ENCODE measurements around the gene TMEM272. TPM values are rescaled to one million over a fixed set of nuclear protein-coding genes. Genes with fewer than 3 reads are reported as not detected.

The TMEM272 gene
- total and polyA plus RNA-seq, 2 of the 4 experiments (the other 2 are of a cell fraction), result not detected

DNA sequence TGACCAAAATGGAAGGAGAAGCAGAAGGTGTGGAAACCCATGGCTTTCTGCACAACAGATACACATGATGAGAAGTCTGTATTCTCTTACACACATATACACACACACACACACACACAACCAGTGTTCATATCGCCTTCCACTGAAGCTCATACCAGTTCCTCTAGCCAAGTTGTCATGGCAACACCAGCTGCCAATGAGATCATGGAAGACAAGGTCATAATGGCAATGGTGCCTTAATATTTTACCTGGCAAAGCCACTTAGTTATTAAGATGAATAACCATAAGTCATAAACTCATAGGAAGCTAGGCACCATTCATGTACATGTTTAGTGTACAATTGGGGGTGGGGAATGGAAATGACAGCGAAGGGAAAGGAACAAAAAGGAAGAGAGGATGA, 38.4 kb downstream of the TMEM272 start:
- Histone ChIP-seq H3K9me1 (ENCODE audit: insufficient read depth, low read length) (peaks cover 4% of the 10 kb centered on the region; the same call in 1 of the 2 replicates), H2AK9ac (replicated peaks; ENCODE audit: low read depth, low read length, poor library complexity) (no peak overlapping the region), H3K9me3 (ENCODE audit: control insufficient read depth, insufficient read depth, low read length) (no peaks in the 10 kb centered on the region), H3K56ac (ENCODE audit: extremely low read depth, insufficient read depth, low read length) (no peak overlapping the region), H2BK120ac (ENCODE audit: low read depth, low read length) (no peak overlapping the region), H4K91ac (ENCODE audit: insufficient read depth, low read depth, low read length) (no peak overlapping the region), H4K20me1 (ENCODE audit: insufficient read depth, low read length) (no peaks in the 10 kb centered on the region), H3K9ac (ENCODE audit: low read depth, low read length) (no peak overlapping the region), H3K4me3 (ENCODE audit: insufficient read depth, low read depth, low read length) (no peak overlapping the region), H2AK5ac (ENCODE audit: low read depth, low read length) (no peak overlapping the region), H2BK5ac (ENCODE audit: low read depth, low read length, poor library complexity, severe bottlenecking) (no peak overlapping the region), H3K14ac (replicated peaks; ENCODE audit: low read depth, low read length) (no peak overlapping the region), H2BK20ac (ENCODE audit: low read depth, low read length) (no peak overlapping the region), H2AFZ (replicated peaks; ENCODE audit: low read length, poor library complexity) (no peak overlapping the region), H3K4ac (ENCODE audit: low read depth, low read length) (no peak overlapping the region), H3K4me1 (ENCODE audit: control insufficient read depth, insufficient read depth, low read length) (peaks cover 4% of the 10 kb centered on the region), H4K8ac (ENCODE audit: low read depth in 2 of 2, low read length in 2 of 2) (no peak overlapping the region), H3K79me1 (ENCODE audit: low read depth in 1 of 2, low read length in 2 of 2) (peaks cover 0 to 9% of the 10 kb centered on the region in 2 experiments; a peak in 1 of 4 replicates), H2BK15ac (ENCODE audit: low read depth, low read length) (no peak overlapping the region), H3K18ac (ENCODE audit: low read depth, low read length) (no peak overlapping the region), H3K27ac (ENCODE audit: insufficient read depth, low read length) (no peak overlapping the region), H3K4me2 (ENCODE audit: low read depth, low read length) (no peak overlapping the region), H3K27me3 (ENCODE audit: control insufficient read depth, insufficient read depth, low read length) (no peaks in the 10 kb centered on the region), H3K23ac (ENCODE audit: low read depth, low read length) (no peak overlapping the region), H3K36me3 (ENCODE audit: control insufficient read depth, insufficient read depth, low read length) (no peaks in the 10 kb centered on the region), H4K5ac (ENCODE audit: low read depth, low read length) (no peak overlapping the region)
- no peak for ATAC-seq (ENCODE audit: low read depth)
- WGBS, 2 experiments (ENCODE audit: extremely low coverage in 2 of 2, insufficient read length in 1 of 2), result no CpG with 5 or more reads among the region's 2 CpGs
- TF ChIP-seq CHD1 (IDR thresholded peaks at IDR 0.05; ENCODE audit: low read depth, low read length) (no peak), NFE2L2 (IDR thresholded peaks at IDR 0.05; ENCODE audit: low read depth, low read length) (no peak), MAZ (IDR thresholded peaks at IDR 0.05; ENCODE audit: borderline replicate concordance, low read depth, low read length) (no peak), RCOR1 (IDR thresholded peaks at IDR 0.05; ENCODE audit: insufficient replicate concordance, low read length) (no peak), BHLHE40 (IDR thresholded peaks at IDR 0.05; ENCODE audit: low read depth, low read length) (no peak), RAD21 (IDR thresholded peaks at IDR 0.05; ENCODE audit: low read length) (no peak), RFX5 (IDR thresholded peaks at IDR 0.05; ENCODE audit: low read depth, low read length) (no peak), MXI1 (IDR thresholded peaks at IDR 0.05; ENCODE audit: borderline replicate concordance, low read depth, low read length) (no peak), MAFK (IDR thresholded peaks at IDR 0.05; ENCODE audit: low read depth, low read length) (no peak), POLR2A (IDR thresholded peaks at IDR 0.05; ENCODE audit: low read depth, low read length) (no peak)
- TF ChIP-seq, protein P1, sequence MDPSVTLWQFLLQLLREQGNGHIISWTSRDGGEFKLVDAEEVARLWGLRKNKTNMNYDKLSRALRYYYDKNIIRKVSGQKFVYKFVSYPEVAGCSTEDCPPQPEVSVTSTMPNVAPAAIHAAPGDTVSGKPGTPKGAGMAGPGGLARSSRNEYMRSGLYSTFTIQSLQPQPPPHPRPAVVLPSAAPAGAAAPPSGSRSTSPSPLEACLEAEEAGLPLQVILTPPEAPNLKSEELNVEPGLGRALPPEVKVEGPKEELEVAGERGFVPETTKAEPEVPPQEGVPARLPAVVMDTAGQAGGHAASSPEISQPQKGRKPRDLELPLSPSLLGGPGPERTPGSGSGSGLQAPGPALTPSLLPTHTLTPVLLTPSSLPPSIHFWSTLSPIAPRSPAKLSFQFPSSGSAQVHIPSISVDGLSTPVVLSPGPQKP (IDR thresholded peaks at IDR 0.05; ENCODE audit: borderline replicate concordance, low read depth, low read length), result no peak
- TF ChIP-seq, protein P2, sequence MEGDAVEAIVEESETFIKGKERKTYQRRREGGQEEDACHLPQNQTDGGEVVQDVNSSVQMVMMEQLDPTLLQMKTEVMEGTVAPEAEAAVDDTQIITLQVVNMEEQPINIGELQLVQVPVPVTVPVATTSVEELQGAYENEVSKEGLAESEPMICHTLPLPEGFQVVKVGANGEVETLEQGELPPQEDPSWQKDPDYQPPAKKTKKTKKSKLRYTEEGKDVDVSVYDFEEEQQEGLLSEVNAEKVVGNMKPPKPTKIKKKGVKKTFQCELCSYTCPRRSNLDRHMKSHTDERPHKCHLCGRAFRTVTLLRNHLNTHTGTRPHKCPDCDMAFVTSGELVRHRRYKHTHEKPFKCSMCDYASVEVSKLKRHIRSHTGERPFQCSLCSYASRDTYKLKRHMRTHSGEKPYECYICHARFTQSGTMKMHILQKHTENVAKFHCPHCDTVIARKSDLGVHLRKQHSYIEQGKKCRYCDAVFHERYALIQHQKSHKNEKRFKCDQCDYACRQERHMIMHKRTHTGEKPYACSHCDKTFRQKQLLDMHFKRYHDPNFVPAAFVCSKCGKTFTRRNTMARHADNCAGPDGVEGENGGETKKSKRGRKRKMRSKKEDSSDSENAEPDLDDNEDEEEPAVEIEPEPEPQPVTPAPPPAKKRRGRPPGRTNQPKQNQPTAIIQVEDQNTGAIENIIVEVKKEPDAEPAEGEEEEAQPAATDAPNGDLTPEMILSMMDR (conservative IDR thresholded peaks at IDR 0.05; ENCODE audit: low read depth, low read length), result no peak
- no TSS peak for BruUV-seq (replicated peaks)
- CTCF ChIA-PET, result no interaction called here
- POLR2A ChIA-PET (ENCODE audit: unreplicated experiment), result no interaction called here
- dilution Hi-C loops (cut with HindIII; ENCODE audit: low sequenced_read_pairs, unreplicated experiment), result no loop called here
- in situ Hi-C loops (cut with MboI; ENCODE audit: low sequenced_read_pairs), result no loop called here
- intact Hi-C loops (cut with micrococcal nuclease), result loop anchor here (10.0 kb wide), 1 partner anchor 582 kb away; the partner anchor contains the start of gene FAM124A
- peak; percentile 34 for DNase-seq
